ENCODE results near the gene SMARCC2. TPM values are rescaled to one million over a fixed set of nuclear protein-coding genes. Genes with fewer than 3 reads are reported as not detected.

Gene SMARCC2
- total RNA-seq, 4 donors from 2014 or later = 104 to 139 (median 117) TPM

- DNase-seq (ENCODE audit: low spot score in 2 of 2) = no peak
- Histone ChIP-seq H3K4me1 (no peaks in the 10 kb centered on the region), H3K9me3 (no peaks in the 10 kb centered on the region), H3K4me3 (no peak overlapping the region), H3K36me3 (peaks cover 7 to 100% (median 43%) of the 10 kb centered on the region in 3 donors), H3K27ac (no peak overlapping the region), H3K27me3 (no peaks in the 10 kb centered on the region)
- WGBS, 2 donors = 89 to 90% methylated on average over 7 of the region's 7 CpGs
- TF ChIP-seq, protein P1, sequence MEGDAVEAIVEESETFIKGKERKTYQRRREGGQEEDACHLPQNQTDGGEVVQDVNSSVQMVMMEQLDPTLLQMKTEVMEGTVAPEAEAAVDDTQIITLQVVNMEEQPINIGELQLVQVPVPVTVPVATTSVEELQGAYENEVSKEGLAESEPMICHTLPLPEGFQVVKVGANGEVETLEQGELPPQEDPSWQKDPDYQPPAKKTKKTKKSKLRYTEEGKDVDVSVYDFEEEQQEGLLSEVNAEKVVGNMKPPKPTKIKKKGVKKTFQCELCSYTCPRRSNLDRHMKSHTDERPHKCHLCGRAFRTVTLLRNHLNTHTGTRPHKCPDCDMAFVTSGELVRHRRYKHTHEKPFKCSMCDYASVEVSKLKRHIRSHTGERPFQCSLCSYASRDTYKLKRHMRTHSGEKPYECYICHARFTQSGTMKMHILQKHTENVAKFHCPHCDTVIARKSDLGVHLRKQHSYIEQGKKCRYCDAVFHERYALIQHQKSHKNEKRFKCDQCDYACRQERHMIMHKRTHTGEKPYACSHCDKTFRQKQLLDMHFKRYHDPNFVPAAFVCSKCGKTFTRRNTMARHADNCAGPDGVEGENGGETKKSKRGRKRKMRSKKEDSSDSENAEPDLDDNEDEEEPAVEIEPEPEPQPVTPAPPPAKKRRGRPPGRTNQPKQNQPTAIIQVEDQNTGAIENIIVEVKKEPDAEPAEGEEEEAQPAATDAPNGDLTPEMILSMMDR (IDR thresholded peaks at IDR 0.05) = no peak
- no peak for TF ChIP-seq POLR2A (IDR thresholded peaks at IDR 0.05)
- no peak for TF ChIP-seq EP300 (IDR thresholded peaks at IDR 0.05)
Measured at GRCh38 chr12:56172839-56173238, 16.4 kb downstream of the SMARCC2 start.

DNA sequence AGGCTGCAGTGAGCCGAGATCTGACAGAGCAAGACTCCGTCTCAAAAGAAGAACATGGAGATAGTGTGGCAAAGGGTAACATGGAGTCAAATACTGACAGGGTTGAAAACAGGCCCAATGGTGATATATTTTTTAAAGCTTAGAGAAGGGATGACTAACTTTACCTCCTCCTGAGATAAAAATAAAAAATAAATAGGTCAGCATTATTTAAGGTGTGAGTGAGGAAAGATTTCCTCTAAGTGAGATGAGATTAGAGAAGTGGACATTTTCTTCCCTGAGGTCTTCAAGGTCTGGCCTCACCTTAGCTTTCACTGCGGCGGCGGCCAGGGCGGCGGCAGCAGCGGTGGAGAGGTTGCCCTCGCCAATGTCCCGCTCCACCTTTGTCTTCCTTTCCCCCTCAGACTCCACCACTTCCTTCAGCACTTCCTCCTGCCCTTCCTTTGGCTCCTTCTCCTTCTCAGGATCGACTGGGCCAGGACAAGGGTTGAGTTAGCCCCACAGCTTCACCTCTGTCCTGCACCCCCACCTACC lies 20.0 kb downstream of the SMARCC2 start:
- no peaks in the 10 kb centered on the region for H3K9me3 ChIP-seq
- 91 to 93% methylated on average over 11 of the region's 11 CpGs for WGBS, 2 donors
- H3K4me3 ChIP-seq = no peak overlapping the region
- no peak overlapping the region for H3K27ac ChIP-seq
- DNase-seq (ENCODE audit: low spot score in 2 of 2) = no peak
- no peaks in the 10 kb centered on the region for H3K27me3 ChIP-seq
- no peaks in the 10 kb centered on the region for H3K4me1 ChIP-seq
- TF ChIP-seq POLR2A (IDR thresholded peaks at IDR 0.05) (no peak), EP300 (IDR thresholded peaks at IDR 0.05) (no peak)
- TF ChIP-seq, protein P1 (IDR thresholded peaks at IDR 0.05) = no peak
- peaks cover 7 to 100% (median 57%) of the 10 kb centered on the region in 3 donors for H3K36me3 ChIP-seq

- H3K9me3 ChIP-seq = no peaks in the 10 kb centered on the region
- no peak overlapping the region for H3K4me3 ChIP-seq
- no peak overlapping the region for H3K27ac ChIP-seq
- DNase-seq (ENCODE audit: low spot score in 2 of 2) = no peak
- H3K4me1 ChIP-seq = peaks cover 0 to 21% (median 15%) of the 10 kb centered on the region in 4 donors
- WGBS, 2 donors = 29 to 52% methylated on average over 3 to 4 of the region's 4 CpGs
- H3K27me3 ChIP-seq = no peaks in the 10 kb centered on the region
- H3K36me3 ChIP-seq = peaks cover 0 to 100% (median 32%) of the 10 kb centered on the region in 3 donors
- TF ChIP-seq, protein P1 (IDR thresholded peaks at IDR 0.05) = no peak
- TF ChIP-seq EP300 (IDR thresholded peaks at IDR 0.05) (no peak), POLR2A (IDR thresholded peaks at IDR 0.05) (no peak)
Measured at GRCh38 chr12:56165369-56165768, 23.9 kb downstream of the SMARCC2 start.

DNA sequence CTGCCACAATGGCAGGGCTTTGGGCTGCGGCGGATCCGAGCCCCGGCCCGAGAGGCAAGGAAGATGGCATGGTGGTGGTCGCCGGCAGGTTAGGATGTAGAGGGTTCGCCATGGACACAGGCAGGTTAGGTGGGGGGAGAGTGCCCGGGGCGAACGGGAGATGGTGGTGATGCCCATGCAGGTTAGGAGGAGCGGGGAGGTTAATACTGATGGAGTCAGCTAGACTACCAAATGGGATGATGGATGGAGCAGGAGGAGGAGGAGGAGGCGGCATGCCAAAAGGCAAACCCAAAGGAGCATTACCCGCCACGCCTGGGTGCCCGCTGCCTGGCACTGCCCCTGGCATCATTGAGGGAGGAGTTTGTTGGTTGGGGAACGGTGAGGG lies 24.9 kb downstream of the SMARCC2 start:
- Histone ChIP-seq H3K36me3 (peaks cover 0 to 100% (median 38%) of the 10 kb centered on the region in 3 donors), H3K4me3 (no peak overlapping the region), H3K27me3 (no peaks in the 10 kb centered on the region), H3K27ac (no peak overlapping the region), H3K4me1 (peaks cover 0 to 31% (median 25%) of the 10 kb centered on the region in 4 donors), H3K9me3 (no peaks in the 10 kb centered on the region)
- 85 to 89% methylated on average over 17 of the region's 17 CpGs for WGBS, 2 donors
- TF ChIP-seq, protein P1 (IDR thresholded peaks at IDR 0.05) = no peak
- no peak for DNase-seq (ENCODE audit: low spot score in 2 of 2)

- peak overlapping the region in 1 of 4 donors; percentile 27 for H3K27ac ChIP-seq
- no peak overlapping the region for H3K4me3 ChIP-seq
- no peaks in the 10 kb centered on the region for H3K27me3 ChIP-seq
- H3K36me3 ChIP-seq = peaks cover 0 to 94% (median 38%) of the 10 kb centered on the region in 3 donors
- 61 to 65% methylated on average over 11 of the region's 11 CpGs for WGBS, 2 donors
- H3K9me3 ChIP-seq = no peaks in the 10 kb centered on the region
- DNase-seq (ENCODE audit: low spot score in 2 of 2) = no peak
- TF ChIP-seq EP300 (IDR thresholded peaks at IDR 0.05) (no peak), POLR2A (IDR thresholded peaks at IDR 0.05) (no peak)
- TF ChIP-seq, protein P1 (IDR thresholded peaks at IDR 0.05) = no peak
- H3K4me1 ChIP-seq = peaks cover 0 to 32% (median 28%) of the 10 kb centered on the region in 4 donors
Measured at GRCh38 chr12:56163533-56164344, 25.5 kb downstream of the SMARCC2 start.

Measured in tibial nerve (tissue), 4 donors.